NCI-H82 (cell line): ENCODE data around the gene GNG13.

Experiments
- DNase-seq: peaks from one replicate; lab custom pipeline; 2025; lab: John Stamatoyannopoulos, UW

The GNG13 gene

GRCh38 chr16:813204-813915 is 12.8 kb upstream of the GNG13 start:
- DNase-seq, result peak; percentile 61

DNA sequence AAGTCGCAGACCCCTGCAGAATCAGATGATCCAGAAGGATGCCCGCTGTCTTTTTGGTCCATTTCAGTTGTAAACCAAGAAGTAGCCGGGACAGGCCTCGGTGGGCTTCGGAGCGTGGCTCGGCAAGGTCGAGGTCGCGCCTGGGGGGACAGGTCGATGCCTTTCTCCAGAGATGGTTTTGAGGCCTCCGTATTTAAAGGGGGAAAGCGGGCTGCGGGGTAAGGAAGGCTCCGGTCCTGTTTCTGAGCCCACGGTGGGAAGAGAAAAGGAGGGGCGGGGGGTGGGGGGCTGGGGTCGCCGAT is 7.5 kb upstream of the GNG13 start:
- DNase-seq, result no peak

GRCh38 chr16:807347-808084 is 7.0 kb upstream of the GNG13 start:
- DNase-seq, result peak; percentile 95

- DNase-seq, result no peak
Observed at GRCh38 chr16:805474-805873, 4.9 kb upstream of the GNG13 start.

DNA sequence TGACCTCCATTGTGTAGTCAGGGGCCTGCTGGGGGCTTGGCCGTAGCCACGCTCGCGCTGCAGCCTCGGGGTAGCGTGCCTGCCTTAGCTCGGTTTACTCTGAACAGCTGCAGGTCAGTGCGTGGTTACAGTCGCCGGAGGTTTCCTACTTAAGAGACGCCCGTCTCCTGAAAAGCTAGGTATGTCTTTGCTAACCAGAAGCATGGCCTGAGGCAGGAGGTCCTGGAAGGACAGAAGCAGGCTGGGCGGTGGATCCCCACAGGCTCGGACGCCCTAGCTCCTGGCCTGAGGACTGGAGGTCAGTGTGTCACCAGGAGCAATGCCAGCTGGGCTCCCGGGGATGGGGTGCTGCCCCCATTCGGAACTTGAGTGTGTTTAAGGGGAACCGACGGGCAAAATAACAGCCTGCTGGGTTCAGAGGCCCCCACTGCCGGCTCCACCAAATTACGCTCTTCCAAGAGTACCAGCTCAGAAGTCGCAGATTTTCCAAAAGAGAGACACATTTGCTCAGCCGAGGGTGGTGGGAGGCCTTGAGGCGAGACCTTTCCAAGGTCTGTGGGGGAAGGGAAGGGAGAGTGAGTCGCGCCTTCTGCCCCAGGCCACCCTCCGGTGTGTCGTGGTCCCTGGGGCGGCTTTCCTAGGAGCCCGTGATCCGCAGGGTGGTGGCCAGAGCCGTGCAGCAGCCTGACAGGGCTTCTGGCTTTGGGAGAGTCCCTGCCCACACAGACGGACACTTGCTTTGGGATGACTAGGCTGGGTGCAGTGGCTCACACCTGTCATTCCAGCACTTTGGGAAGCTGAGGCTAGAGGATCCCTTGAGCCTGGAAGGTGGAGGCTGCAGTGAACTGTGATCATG is 3.9 kb upstream of the GNG13 start:
- DNase-seq, result peak; percentile 36

DNA sequence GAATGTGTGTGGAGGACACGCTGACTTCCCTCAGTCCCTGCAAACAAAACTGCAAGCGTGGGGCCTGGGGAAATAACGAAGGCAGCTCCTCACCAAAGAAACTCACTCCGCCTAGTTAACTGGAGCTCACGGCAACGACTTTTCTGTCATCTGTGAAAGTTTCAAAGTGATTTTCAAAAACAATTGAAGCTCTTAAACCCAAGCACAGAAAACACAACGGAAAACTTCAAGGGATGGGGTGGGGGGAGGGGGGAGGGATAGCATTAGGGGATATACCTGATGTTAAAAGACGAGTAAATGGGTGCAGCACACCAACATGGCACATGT is 3.2 kb upstream of the GNG13 start:
- DNase-seq, result no peak

DNA sequence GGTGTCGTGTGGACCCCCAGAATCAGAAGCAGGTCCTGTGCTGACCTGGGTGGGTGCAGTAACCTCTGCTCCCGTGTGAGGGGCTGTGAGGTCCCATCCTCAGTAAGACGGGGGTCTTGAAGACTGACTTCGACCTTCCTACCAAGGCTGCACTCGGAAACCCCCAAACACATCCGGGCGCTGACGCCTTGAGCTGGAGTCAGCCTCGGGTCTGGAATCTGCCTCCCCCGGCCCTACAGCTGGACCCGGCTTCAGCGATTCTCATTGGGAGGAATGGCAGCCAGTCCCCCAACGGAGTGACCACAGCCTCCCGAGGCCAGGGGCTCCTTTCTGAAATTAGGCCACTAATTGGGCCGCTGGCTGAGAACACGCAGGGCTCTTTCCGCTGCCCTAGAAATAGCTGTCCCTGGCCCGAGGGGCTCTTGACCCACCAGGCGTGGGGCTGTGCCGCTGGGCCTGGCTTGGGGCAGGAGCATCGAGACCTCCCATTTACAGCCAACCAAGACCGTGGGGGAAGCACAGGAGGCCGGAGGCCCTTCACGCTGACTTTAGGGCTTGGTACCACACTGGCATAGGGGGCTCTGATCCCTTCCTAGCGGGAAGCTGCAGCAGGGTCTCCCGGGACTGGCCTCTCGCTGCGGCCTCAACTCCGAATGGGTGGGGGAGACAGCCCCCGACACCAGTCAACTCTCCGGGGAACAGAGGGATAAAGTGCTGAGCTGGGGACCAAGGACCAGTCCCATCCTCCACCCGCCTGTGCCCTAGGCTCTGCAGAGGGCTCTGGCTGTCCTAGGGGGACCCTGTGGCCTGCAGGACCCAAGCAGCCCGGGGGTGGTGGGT is 2.6 kb upstream of the GNG13 start:
- no peak for DNase-seq

DNA sequence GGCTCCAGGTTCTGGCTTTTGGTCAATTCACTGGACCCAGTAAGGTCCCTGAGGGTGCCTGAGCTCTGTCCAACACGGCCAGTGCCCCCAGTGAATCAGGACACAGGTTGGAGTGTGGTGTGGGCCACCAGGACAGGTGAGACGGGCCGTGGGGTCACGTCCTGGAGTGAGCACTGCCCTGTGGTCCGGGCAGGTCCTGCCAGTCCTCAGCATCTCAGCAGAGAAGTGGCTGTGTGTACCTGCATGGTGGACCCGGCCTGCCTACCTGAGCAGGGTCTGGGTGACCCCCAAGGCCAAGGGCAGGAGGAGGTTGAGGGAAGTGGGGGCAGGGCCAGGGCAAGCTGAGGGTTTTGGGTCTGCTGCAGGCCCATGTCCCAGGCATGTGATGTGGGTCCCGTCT is 1.9 kb upstream of the GNG13 start:
- no peak for DNase-seq

GRCh38 chr16:801584-802363 is 1.2 kb upstream of the GNG13 start:
- DNase-seq, result peak; percentile 41

DNA sequence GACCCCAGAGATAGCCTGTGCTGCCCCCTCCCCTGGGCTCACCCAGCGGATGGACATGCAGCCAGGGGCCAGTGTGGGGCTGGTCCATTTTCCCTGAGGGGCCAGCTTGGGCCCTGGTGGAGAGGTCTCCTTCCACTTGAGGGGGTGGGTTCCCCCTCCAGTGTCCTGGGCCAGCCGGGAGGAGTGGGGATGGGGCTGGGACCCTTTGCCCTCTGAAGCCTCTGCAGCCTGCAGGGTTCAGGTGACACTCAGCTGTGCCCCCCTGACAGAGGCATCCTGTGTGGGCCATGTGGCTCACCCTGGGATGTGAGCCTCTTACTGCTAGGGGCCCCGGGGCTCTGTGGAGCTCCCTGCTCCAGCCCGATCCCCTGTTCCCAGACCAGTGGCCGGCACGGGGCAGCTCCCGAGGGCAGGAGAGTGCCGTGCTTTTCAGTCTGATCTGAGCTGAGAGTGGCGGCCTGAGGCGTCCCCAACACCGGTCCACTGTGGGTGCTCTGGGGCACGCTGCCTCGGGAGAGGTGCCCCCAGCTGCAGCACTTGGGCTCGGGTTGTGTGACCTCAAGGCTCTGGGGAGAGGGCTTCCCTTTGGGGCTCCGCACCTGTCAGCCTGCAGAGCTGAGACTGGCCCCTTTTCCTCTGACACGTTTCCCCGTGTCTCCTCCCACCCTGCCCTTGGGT is 439 bp upstream of the GNG13 start:
- no peak for DNase-seq

DNA sequence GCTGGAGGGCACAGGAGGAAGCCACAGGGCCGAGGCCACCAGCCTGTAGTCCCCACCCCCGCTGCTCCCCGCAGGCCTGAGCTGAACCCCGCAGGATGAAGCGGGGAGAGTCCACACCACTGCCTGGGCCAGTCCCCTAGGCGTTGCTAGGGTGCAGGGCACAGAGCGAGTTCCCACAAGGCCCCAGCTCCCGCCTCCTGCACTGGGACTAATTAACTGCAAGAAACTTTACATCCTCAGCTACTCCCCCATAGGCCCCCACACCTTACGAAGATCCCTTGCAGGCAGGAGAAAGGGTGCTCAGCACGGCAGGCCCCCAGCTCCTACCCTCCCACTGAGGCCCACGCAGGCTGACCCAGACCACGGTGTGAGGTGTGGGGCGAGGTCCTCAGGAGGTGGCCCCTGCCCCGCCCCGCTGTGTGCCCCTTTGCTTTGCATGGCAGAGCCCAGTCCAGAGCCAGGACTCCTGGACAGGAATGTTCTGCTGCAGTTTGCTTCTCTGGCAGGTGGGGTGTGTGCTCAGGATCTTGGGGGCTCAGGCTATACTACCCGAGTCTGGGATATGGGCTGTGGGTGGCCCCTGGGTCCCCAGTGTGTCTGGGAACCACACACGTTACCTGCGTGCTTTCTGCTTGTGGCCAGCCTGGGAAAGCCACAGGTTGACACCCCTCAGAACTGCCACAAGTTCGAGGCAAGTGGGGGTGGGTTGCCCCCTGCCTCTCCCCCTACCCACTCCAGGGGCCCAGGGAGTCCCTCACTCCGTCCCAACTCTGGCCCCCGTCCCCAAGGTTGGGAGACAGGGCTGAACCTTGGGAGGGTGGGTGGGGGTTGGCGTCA is 1.2 kb downstream of the GNG13 start:
- no peak for DNase-seq

DNA sequence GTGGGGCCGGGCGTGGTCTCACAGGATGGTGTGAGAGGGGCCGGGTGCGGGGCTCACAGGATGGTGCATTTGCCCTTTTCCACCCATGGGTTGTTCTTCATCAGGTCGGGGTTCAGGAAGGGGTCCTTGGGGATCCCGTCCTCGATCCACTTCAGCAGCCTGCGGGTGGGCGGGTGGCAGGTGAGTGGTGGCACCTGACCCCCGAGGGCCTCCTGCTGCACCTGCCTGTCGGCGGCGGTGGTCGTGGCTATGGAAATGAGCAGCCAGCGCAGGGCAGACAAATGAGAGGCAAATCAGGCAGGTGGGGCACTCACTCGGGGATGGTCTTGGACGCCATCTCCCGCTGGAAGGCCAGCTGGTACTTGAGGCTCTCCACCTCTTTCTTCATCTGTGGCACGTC is 1.9 kb downstream of the GNG13 start:
- DNase-seq, result no peak

DNA sequence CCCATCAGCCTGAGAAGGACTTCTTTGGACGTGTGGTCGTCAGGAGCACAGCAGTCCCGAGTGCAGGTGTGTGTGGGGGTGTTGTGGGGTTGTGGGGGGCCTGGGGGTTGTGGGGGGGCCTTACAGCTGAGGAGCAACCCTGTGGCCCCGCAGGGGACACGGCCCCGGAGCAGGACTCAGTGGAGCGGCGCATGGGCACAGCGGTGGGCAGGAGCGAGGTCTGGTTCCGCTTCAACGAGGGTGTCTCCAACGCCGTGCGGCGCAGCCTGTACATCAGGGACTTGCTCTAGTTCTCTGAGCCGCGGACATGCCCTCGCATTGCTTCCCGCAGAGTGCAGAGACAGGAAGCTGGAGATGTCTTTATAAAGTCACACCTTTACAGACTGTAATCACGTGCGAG is 2.8 kb downstream of the GNG13 start:
- no peak for DNase-seq

GRCh38 chr16:797120-797420 is 3.5 kb downstream of the GNG13 start:
- DNase-seq, result peak; percentile 39

DNA sequence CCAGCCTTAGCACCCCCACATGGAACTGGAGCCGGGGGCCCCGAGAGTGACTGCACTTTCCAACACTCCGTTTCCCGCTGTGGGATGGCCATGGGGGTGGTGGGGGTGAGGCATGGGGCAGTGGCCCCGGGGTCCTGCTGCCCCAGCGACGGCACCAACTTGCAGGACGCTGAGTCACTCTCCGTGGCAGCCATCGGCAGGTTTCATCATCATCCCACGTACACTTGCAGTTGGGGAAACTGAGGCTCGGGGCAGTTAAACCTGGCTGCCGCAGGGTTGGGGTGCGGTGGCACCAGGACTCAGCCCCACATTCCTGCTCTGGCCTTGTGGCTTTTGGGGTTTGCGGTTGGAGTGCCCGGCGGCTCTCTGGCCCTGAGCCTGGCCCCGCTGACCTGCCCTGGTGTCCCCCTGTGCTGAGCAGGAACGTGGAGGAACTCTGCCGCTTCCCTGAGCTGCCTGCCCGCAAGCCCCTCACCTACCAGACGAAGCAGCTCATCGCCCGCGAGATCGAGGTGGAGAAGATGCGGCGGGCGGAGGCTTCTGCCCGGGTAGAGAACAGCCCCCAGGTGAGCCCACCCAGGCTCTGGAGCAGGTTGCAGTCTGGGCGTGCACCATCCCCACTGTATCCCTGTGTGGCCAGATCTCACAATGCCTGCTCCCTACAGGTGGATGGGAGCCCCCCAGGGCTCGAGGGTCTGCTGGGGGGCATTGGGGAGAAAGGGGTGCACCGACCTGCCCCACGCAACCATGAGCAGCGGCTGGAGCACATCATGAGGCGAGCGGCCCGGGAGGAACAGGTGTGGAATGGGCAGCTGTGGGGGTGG is 4.0 kb downstream of the GNG13 start:
- DNase-seq, result no peak

DNA sequence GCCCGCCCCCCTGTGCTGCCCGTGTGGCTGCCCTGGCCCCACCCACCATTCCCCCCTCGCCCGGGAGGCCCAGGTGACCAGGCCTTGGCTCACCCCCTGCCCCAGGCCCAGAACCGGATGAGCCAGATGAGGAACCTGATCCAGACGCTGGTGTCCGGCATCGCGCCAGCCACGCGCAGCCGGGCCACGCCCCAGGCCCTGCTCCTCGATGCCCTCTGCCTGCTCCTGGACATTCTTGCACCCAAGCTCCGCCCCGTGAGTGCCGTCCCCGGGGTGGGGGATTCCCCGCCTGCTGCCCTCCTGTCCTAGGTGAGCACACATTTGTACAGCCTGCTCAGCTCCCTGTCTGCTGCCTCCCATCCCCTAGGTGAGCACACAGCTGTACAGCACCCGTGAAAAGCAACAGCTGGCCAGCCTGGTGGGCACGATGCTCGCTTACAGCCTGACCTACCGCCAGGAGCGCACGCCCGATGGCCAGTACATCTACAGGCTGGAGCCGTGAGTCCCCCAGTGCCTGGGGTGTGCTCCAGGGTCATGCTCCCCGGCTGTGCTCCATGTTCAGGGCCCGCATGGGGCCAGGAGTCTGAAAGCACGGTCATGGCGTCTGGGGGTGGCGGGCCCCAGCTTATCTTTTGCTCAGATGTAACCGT is 4.8 kb downstream of the GNG13 start:
- no peak for DNase-seq

GRCh38 chr16:794853-795466 is 5.6 kb downstream of the GNG13 start:
- peak; percentile 61 for DNase-seq

GRCh38 chr16:794091-794822 is 6.3 kb downstream of the GNG13 start:
- DNase-seq, result peak; percentile 94
